NCI-H69 (cell line): ENCODE results near the gene TSC22D1.
"Not testable (repeated sequence)": the region's sequence is repeated elsewhere in the genome, so short reads cannot be mapped to it uniquely, and the experiment has no call there.

Experiments
- DNase-seq: peaks from one replicate; lab custom pipeline; 2025; lab: John Stamatoyannopoulos, UW

The TSC22D1 gene

GRCh38 chr13:44575741-44576350 lies at the start of gene TSC22D1:
TSS of gene TSC22D1 (minus strand) at chr13:44576330. CDS start at chr13:44576074, 256 bp downstream.
- peak; percentile 62 for DNase-seq

- DNase-seq, result no peak
Measured at GRCh38 chr13:44622708-44623107, 46.6 kb upstream of the TSC22D1 start.

GRCh38 chr13:44622261-44622660 lies 46.1 kb upstream of the TSC22D1 start:
- DNase-seq, result no peak

GRCh38 chr13:44620057-44620456 lies 43.9 kb upstream of the TSC22D1 start:
- DNase-seq, result no peak

DNA sequence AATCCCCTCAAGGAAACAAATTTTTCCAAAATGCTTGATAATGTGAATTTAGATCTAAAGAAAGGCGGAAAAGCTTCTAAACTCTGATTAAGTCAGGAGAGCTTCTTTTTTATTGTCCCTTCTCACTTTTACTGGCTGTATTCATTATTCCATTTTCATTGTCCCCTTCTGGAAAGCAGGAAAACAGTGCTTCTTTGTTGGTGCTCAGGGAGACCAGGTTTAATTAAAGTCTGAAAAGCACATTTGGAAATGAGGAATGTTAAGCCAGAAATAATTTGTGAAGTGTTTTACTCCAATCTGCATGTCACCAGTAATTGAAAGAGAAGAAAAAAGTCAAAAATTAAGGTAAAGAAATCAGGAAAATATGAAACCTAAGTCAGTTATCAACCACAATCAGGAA lies 43.5 kb upstream of the TSC22D1 start:
- no peak for DNase-seq

DNA sequence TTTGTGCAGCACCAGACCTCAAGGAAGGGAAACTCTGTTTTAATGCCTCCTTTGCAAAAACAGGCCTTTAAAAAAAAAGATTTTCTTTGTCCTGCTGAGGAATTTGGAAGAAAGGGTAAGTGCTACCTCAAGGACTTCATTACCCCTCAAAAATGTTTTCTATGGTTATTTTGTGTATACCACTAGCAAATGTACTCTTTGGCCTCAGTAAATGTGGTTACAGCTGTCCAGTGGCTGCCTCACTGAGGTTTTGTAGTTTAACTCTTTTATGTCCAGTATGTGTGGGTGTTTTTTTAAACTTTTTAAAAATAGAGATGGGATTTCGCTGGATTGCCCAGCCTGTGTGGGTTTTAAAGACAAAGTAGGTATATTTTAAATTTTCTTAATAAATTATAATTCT lies 42.2 kb upstream of the TSC22D1 start:
- DNase-seq, result no peak

DNA sequence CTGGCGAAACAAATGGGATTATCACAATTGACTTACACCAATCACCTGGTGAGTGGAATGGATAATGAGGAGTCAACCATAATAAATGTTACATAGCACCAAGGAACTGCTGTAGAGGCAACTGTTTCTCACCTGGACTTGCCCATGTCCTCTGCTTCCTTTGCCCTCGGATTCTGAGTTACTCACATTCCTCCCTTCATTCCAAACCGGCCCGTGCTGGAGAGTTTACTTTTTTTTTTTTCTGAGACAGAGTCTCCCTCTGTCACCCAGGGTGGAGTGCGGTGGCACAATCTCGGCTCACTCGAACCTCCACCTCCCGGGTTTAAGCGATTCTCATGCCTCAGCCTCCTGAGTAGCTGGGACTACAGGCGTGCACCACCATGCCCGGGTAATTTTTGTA lies 41.5 kb upstream of the TSC22D1 start:
- no peak for DNase-seq

- DNase-seq, result no peak
Measured at GRCh38 chr13:44609137-44609536, 33.0 kb upstream of the TSC22D1 start.

GRCh38 chr13:44605721-44606120 lies 29.6 kb upstream of the TSC22D1 start:
- no peak for DNase-seq

DNA sequence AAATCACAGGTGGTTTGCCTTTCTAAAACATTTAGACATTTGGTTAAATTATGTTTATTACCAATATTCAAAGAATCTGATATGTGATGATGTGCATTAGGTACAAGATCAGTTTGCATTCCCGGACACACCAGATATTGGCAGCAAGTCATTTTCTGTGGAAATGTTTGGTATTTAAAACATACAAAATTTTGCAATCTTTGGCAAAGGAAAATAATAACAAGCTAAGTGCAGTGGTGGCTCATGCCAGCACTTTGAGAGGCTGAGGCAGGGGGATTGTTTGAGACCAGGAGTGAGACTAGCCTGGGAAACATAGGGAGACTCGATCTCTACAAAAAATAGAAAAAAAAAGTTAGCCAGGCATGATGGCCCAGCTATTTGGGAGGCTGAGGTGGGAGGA lies 29.1 kb upstream of the TSC22D1 start:
- no peak for DNase-seq

DNA sequence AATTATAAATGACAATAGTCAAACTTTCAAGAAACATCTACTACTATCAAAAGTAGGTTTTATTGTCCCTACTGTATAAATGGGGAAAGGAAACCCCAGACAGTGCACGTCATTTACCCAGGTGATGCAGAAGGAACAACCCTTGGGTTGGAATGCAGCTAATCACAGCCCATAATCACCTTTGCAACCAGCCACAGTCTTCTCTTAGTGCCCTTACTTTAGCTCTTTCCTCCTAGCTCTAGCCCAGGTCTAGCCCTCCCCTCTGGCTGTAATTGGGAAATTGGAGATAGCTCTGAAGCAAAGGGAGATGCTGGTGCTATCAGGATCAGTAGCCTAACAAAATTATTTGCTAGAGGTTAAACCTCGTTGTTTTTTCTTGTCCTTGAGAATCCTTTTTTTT lies 25.5 kb upstream of the TSC22D1 start:
- no peak for DNase-seq

DNA sequence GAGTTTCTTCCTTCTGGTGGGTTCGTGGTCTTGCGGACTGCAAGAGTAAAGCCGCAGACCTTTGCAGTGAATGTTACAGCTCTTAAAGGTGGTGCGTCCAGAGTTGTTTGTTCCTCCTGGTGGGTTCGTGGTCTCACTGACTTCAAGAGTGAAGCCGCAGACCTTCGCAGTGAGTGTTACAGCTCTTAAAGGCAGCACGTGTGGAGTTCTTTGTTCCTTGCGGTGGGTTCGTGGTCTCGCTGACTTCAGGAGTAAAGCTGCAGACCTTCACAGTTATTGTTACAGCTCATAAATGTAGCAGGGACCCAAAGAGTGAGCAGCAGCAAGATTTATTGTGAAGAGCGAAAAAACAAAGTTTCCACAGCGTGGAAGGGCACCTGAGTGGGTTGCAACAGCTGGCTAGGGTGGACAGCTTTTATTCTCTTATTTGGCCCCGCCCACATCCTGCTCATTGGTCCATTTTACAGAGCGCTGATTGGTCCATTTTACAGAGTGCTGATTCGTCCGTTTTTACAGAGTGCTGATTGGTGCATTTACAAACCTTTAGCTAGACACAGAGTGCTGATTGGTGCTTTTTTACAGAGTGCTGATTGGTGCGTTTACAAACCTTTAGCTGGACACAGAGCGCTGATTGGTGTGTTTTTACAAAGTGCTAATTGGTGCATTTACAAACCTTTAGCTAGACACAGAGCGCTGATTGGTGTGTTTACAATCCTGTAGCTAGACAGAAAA lies 17.9 kb upstream of the TSC22D1 start:
- DNase-seq, result not testable (repeated sequence)

- DNase-seq, result no peak
Measured at GRCh38 chr13:44592216-44592847, 16.2 kb upstream of the TSC22D1 start.

DNA sequence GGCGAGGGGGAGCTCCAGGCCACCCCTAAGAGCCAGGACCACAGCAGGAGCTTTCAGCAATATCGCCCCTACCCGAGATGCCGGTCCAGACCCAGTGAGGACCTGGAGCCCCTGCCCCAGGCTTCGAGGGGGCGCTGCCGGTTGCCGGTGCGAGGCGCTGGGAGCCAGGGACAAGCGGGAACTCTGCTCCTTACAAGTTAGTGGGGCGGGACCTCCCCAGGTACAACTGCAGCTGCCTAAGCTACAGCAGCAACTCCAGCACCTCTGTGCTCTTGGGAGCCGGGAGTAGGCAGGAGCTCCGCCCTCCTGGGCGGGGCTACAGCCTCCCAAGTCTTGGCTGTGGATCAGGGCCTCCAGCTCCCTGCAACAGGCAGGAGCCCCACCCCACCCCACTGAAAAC lies 15.2 kb upstream of the TSC22D1 start:
- no peak for DNase-seq

- no peak for DNase-seq
Measured at GRCh38 chr13:44583137-44583536, 7.0 kb upstream of the TSC22D1 start.

DNA sequence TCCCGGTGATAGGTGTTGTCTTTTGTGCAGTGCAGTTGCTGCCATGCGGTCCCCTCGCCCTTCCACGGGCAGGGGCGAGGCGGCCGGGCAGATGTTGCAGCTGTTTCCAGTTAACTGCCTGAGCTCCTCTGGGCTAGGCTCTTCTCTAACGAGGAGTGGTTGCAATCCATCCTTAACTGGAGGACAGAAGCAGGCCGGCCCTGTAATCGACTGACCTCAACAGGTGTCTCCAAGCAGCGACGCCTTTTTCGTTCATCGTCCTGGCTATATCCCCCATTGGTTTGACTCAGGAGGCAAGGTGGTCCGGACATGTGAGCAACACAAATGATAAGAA lies 1.9 kb upstream of the TSC22D1 start:
- peak; percentile 87 for DNase-seq

GRCh38 chr13:44577236-44578066 lies 1.3 kb upstream of the TSC22D1 start:
- peak; percentile 96 for DNase-seq

- DNase-seq, result peak; percentile 63
Measured at GRCh38 chr13:44576351-44577235, 463 bp upstream of the TSC22D1 start.

DNA sequence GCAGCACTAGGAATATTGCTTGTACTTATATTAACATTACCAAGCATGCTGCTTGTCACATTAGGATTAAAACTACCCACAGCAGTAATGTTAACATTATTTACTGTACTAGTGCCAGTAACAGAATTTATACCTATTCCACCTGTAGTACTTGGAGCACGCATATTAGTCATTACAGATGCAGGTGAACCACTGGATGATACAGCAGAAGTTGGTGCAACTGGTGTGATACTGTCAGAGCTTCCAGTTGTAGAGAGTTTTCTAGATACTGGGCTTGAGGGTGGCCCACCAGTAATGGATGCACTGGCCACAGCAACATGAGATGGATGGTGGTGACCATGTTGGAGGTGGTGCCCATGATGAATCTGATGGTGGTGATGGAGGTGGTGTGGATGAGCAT lies 1.1 kb downstream of the TSC22D1 start:
- no peak for DNase-seq

DNA sequence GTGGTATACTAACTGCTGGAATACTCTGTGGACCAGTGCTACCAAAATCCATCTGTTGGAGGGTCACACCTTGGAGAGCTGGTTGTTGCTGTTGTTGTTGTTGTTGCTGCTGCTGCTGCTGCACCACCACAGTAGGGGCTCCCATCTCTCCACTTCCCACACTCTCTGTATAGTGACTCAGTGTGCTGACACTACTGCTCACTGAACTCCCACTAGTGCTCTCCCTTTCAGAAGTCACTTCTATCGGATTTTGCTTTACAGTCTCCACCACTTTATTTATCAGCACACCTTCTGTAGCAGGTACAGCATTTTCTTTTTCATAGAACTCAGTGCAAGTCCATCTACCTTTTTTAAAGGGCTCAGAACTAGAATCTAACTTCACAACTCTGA lies 1.7 kb downstream of the TSC22D1 start:
- no peak for DNase-seq

DNA sequence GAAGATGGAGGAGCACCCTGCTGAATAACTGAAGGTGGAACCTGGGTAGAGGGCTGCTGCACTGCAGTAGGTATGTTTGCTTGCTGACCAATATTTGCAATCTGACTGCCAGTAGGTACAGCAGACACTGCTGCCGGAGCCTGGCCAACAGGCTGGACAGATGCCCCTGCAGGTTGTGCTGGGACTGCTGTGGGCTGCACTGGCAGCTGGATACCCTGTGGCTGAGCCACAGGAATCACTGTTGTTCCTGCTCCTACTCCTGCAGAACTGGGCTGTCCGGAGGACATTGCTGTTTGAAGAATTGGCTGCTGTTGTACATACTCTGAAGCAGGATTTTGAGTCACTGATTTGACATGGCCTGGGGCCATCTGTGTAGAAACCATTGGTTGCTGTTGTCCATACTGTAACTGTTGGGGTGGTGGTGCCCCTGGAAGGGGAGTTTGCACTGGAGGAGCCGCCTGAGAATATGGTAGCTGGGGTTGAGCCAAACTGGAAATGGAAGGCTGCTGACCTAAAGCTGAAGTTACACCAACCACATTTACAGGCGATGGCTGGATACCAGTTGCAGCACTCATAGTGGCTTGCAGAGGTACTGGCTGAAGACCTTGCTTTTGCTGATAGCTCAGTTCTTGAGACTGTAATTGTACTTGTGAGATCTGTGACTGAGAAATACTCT lies 2.2 kb downstream of the TSC22D1 start:
- peak; percentile 66 for DNase-seq
